ENCODE results near the gene ENKUR.

ENKUR gene

DNA sequence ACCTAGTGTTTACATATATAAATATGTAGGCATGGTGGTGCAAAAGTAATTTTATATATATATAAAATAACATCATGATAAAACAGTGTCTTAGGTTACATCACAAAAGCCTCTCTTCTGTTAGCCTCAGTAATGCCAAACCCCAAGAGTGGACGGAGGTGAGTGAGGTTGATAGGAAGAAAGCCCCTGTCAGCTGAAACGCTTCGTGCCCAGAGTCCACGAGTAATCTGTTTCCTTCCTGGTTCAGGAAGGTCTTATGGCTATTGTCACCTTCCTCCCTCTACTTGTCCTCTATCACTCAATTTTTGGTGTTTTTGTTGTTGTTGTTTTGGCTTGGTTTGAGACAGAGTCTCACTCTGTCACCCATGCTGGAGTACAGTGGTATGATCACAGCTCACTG is 41.9 kb upstream of the ENKUR start:
- TF ChIP-seq, protein P1, sequence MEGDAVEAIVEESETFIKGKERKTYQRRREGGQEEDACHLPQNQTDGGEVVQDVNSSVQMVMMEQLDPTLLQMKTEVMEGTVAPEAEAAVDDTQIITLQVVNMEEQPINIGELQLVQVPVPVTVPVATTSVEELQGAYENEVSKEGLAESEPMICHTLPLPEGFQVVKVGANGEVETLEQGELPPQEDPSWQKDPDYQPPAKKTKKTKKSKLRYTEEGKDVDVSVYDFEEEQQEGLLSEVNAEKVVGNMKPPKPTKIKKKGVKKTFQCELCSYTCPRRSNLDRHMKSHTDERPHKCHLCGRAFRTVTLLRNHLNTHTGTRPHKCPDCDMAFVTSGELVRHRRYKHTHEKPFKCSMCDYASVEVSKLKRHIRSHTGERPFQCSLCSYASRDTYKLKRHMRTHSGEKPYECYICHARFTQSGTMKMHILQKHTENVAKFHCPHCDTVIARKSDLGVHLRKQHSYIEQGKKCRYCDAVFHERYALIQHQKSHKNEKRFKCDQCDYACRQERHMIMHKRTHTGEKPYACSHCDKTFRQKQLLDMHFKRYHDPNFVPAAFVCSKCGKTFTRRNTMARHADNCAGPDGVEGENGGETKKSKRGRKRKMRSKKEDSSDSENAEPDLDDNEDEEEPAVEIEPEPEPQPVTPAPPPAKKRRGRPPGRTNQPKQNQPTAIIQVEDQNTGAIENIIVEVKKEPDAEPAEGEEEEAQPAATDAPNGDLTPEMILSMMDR (IDR thresholded peaks at IDR 0.05) = no peak

- TF ChIP-seq, protein P1 (IDR thresholded peaks at IDR 0.05) = no peak
Measured at GRCh38 chr10:25056726-25057125, 40.8 kb upstream of the ENKUR start.

- TF ChIP-seq, protein P1 (IDR thresholded peaks at IDR 0.05) = no peak
Measured at GRCh38 chr10:25052012-25052411, 36.1 kb upstream of the ENKUR start.

DNA sequence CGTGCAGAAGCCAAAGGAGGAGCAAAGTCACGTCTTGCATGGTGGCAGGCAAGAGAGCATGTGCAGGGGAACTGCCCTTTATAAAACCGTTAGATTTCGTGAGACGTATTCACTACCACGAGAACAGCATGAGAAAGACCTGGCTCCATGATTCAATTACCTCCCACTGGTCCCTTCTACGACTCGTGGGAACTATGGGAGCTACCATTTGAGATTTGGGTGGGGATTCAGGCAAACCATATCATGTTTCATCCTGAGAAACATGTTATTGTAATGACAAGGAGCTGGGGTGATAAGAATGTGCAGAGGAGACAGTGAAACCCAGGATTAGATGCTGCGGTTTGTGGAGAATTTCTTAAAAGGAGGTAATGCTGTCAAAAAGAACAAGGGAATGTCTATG is 34.4 kb upstream of the ENKUR start:
- TF ChIP-seq, protein P1 (IDR thresholded peaks at IDR 0.05) = no peak

GRCh38 chr10:25049966-25050365 is 34.0 kb upstream of the ENKUR start:
- TF ChIP-seq, protein P1 (IDR thresholded peaks at IDR 0.05) = no peak

DNA sequence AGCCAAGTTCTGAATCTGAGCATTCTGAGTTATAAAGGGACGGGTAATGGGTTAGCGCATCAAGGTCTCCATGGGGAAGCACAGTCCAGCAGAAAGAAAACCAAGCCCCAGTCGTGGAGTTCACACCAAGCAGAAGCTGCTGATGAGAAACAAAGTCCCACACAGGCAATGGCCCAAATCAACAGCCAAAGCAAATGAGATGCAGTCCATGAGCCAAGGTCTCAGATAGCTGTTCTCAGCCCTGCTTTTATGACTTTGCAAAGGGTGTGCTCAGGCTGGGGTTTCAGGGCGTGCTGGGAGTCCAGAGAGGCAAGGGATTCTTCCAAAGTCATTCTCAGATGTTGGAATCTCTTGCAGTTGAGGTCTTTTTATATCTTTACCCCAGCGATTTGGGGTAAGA is 32.5 kb upstream of the ENKUR start:
- TF ChIP-seq, protein P1 (IDR thresholded peaks at IDR 0.05) = no peak

DNA sequence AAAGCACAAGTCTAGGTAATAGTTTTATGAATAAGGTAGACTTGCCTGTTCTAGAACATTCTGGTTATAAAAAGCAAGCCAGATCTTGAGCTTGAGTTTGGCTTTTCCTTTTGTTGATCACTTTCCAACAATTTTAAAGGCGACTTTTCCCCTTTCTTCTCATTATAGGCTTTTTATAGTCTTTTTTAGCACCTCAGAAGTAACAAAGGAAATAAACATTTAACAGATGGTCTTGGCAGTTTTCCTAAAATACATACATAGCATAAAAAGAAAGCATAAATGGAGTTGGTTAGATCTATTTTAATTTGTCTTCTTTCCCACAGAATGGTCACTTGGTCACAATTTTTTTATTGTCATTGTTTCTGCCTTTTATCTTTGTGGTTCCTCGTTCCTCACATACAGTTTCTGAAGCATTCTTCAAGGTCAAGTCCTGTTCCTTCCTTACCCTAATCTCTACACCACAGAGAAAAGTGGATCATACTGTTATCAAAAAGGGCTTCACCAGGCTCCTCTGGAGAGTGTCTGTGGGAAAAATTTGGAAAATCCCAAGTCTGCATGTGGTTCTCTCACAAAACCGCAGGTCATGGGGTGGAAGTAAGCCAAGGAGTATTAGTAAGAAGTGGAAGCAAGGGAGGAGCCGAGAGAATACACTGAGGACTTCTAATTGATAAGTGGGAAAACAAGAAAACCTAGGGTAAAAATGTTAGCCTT is 31.8 kb upstream of the ENKUR start:
- TF ChIP-seq, protein P1 (IDR thresholded peaks at IDR 0.05) = no peak

- TF ChIP-seq, protein P1 (IDR thresholded peaks at IDR 0.05) = no peak
Measured at GRCh38 chr10:25047088-25047487, 31.1 kb upstream of the ENKUR start.
